ENCODE measurements around the gene CRHBP.
"Not testable (repeated sequence)": the region's sequence is repeated elsewhere in the genome, so short reads cannot be mapped to it uniquely, and the experiment has no call there.

The CRHBP gene, protein sequence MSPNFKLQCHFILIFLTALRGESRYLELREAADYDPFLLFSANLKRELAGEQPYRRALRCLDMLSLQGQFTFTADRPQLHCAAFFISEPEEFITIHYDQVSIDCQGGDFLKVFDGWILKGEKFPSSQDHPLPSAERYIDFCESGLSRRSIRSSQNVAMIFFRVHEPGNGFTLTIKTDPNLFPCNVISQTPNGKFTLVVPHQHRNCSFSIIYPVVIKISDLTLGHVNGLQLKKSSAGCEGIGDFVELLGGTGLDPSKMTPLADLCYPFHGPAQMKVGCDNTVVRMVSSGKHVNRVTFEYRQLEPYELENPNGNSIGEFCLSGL

DNA sequence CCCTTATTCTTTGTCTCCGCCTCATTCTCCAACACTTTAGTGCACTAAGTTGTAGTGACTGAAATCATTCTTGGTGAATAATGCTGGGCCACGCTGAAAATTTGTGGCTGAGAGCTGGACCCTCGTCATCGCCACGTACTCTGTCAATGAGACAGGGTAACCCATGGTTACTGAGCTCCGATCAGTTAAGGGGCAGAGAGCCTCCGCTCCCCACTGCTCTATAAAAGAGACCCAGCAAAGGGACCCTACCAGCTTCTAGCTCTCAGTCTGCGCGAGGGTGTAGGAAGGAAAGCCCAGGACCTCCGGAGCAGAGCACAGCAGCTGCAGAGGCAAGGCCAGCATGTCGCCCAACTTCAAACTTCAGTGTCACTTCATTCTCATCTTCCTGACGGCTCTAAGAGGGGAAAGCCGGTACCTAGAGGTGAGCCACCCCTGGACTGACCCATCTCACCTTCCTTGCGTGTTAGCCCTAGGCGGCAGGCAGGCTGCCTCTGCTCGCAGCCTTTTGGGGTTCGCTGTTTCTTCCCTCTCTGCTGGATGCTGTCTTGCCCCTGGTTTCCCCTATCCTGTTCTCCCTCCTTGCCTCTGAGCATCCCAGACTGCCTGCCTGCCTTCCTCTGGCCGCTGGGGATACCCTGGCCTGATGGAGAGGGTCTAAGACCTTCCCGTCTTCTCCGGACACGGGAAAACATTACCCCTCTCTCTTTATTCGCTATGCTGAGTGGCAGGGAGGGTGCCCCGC lies at the start of gene CRHBP:
Gene CRHBP, plus strand, starts transcription at position 251 of the 742 bp plus-strand sequence. Its CDS starts 90 bp downstream, at position 341.
- no peak for DNase-seq

DNA sequence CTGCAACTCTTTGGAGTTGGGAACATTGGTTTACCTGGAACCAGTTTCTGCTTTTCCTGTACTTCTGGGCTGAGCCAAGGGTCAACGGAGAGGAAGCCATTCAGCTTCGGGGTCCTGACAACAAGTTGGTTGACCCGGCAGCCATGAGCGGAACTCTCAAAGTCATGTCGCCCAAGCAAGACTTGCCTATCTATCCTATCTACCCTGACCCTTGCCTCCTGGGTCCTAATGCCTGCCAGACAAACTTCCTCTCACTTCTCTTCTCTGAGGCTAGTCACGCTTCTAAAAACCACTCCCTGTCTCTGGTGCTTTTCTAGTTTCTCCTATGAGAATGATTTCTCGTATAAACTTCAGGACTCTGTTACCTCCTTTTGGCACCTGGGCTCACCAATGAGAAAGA lies 44.7 kb upstream of the CRHBP start:
- DNase-seq: no peak

DNA sequence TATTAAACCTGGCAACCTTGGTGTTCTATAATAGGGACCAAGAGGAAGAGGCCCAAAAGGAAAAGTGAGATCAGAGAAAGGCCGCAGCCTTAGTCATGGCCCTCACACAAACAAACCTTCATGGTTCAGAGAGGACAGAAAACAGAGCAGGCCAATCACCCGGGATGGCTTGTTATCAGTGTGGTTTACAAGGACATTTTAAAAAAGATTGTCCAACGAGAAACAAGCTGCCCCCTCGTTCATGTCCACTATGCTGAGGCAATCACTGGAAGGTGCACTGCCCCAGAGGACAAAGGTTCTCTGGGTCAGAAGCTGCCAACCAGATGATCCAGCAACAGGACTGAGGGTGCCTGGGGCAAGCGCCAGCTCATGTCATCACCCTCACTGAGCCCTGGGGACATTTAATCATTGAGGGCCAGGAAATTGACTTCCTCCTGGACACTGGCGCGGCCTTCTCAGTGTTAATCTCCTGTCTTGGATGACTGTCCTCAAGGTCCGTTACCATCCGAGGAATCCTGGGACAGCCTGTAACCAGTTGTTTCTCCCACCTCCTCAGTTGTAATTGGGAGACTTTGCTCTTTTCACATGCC lies 42.4 kb upstream of the CRHBP start:
- not testable (repeated sequence) for DNase-seq

DNA sequence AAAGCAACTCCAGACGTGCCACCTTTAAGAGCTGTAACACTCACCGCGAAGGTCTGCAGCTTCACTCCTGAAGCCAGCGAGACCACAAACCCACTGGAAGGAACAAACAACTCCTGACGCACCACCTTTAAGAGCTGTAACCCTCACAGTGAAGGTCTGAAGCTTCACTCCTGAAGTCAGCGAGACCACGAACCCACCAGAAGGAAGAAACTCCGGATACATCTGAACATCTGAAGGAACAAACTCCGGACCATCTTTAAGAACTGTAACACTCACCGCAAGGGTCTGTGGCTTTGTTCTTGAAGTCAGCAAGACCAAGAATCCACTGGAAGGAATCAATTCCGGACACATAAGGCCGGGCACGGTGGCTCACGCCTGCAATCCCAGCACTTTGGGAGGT lies 38.2 kb upstream of the CRHBP start:
- DNase-seq: not testable (repeated sequence)

DNA sequence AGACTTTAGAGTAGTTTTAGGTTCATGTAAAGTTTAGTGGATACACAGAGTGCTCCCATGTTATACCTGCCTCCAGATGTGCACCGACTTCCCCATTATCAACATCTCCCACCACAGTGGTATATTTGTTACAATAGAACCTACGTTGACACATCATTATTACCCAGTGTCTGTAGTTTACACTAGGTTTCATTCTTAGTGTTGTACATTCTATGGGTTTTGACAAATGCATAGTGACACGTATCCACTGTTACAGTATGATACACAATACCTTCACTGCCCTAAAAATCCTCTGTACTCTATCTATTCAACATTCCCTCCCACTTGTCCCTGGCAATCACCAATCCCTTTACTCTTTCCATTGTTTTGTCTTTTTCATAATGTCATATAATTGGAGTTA lies 34.3 kb upstream of the CRHBP start:
- DNase-seq: no peak

DNA sequence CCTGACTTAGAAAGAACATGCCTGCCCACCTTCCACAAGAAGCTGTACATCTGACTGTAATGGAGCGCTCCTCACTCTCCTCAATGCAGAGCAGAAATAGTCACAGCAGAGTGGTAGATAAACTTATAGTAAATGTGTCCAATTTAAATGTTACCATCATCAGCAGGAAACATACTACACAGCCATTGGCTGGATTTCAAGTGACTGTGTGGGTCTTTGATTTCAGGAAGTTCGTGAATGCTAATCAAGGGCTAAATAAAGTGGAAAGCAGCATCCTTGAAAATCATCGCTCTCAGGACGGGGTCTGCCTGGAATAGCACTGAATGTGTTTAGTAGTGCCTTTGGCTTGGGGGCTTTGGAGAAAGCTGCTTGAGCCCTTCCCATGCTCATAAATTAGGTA lies 32.4 kb upstream of the CRHBP start:
- DNase-seq: no peak

DNA sequence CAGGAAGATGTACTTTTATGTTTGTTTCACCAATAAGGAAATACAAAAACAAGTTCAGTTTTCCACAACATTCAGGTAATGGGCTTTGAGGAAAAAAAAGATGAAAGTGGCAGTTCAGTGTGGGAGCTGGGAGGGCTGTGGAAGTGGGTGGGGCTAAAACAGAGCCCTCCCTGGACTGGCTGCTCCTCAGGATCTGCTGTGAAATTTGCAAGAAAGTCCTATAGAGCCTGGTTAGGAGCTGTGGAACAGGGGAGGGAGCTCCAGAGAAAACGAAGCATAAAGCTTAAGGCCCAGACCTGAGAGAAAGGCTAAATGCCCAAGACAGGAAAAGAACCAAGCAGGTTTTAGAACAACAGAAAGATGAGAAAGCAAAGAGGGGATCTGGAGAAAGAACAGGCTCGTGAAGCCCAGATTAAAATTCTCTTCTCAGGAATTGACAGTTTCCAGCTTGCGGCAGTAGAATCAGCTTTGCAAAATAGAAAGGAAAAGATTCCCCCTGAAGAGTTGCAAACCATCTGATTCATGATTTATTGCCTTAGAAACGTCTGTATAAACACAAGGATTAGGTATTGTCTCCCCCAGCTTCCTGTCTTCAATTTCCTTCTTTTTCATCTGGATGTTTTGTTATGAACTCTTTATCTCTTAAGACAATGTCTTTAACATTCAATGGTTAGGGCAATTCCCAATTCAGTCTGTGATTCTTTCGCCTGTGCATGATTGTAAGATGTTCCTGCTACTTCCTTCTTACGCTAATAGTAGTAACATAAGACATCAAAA lies 26.3 kb upstream of the CRHBP start:
- DNase-seq: no peak

DNA sequence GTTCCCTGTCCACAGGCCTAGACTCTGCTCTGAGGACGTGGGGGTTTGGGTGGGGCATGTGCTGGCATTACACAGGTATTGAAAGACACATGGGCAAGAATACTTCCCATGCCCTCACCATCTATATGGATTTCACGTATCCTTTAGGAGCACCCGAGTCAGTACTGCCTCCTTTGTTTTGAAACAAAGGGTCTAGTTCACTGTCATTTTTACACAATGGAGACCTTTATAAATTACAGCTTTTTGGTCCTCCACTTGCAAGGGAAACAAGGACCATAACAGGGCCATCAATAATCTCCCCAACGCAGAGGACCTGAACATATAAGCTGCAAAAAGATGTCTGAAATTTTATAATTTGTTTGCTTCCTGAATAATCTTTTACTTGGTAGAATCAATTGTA lies 24.9 kb upstream of the CRHBP start:
- DNase-seq: no peak

DNA sequence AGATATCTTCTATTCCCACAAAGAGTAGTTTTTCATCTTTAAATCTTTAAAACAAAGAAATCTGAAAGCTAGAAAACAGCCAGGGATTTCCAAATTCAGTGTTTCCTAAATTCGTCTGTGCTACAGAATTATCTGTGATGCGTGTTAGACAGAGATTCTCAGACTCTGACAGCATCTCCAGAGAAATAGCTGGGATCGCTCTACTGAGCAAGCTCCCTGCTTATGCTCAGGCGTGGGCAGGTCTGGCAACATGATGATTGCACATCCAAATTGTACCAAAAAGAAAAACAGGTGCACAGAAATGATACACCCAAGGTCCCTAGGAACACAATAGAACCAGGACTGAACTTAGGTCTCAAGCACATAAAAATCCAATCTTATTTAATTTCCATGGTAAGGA lies 22.8 kb upstream of the CRHBP start:
- no peak for DNase-seq

DNA sequence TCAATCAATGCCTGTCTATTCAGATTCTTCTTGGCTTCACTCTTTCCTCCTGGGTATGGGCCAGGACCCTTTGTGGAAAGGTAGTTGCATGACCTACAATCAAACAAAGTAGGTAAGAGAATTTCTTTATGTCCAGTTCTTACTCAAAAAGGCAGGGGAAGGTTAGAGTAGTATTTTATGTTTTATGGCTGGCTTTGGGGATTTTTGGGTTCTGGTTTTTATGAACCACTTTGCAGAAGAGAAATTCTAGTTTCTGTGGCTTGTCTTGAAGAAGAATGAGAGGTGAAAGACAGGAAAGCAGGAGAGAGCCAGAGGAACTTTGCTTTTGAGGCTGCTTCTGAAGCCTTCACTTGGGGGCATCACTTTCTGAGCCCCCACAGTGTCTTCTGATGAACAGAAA lies 14.7 kb upstream of the CRHBP start:
- DNase-seq: no peak

DNA sequence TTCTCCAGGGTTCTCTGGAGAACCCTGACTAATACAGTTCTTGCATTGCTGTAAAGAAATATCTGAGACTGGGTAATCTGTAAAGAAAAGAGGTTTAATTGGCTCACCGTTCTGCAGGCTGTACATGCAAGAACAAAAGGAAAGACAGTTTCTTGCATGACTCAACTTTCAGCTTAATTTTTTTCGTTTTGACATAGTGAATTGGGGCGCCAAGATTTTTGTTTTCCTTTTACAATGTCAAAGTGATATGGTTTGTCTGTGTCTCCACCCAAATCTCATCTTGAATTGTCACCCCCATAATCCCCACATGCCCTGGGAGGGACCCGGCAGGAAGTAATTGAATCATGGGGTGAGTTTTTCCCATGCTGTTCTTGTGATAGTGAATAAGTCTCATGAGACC lies 11.8 kb upstream of the CRHBP start:
- DNase-seq: no peak

DNA sequence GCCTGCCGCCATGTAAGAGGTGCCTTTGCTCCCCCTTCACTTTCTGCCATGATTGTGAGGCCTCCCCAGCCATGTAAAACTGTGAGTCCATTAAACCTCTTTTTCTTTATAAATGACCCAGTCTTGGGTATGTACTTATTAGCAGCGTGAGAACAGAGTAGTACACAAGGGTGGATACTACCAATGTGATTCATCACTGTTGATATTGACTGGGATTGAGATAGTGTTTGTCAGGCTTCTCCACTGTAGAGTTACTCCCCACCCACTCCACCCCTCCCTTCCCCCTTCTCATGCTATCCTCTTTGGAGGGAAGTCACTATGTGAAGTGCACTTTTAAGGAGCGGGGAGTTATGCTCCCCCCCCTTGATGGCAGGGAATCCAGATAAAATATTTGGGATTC lies 11.4 kb upstream of the CRHBP start:
- no peak for DNase-seq

DNA sequence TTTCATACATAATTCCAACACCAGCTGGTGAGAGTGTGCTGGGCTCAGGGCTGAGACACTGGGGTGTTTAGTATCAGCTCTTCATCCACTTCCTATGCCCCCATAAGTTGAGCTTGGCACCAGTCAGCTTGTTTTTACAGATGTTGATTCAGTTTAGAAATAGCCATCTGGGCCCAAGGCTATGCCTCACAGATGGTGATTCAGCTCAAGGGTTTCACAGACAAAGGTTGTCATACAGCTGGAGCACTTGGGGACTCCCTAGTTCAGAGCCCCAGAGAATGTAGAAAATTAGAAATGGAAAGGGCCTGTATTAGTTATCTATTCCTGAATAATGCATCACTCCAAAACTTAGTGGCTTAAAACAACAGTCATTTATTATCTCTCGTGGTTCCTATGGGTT lies 10.3 kb upstream of the CRHBP start:
- DNase-seq: no peak

DNA sequence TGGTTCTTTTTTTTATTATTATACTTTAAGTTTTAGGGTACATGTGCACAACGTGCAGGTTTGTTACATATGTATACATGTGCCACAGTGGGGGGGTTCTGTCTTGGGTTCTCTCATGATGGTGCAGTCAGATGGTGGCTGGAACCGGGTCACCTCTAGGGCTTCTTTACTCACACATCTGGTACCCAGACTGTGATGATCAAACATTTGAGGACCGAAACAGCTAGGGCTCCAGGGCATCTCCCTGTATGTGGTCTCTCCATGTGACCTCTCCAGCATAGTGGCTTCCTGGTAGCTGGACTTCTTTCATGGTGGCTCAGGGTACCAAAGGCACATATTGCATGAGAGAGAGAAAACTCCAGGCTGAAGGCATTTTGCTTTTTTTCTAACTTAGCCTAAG lies 9.8 kb upstream of the CRHBP start:
- no peak for DNase-seq

DNA sequence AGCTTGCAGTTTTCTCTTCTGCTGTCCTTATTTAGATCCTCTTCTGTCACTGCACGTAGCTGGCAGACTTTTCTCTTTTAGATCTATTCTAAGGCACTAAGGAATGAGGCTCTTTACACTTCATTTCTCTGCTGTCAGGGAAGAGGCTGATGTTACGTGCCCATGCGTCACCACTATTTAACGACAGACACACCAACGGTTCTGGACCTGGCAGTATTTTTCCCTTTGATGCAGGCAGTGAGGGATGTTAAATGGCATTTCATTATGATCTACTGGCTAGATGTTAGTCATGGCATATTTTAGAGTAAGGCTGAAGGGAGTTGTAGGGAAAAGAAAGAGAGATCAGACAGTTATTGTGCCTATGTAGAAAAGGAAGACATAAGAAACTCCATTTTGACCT lies 8.2 kb upstream of the CRHBP start:
- no peak for DNase-seq

DNA sequence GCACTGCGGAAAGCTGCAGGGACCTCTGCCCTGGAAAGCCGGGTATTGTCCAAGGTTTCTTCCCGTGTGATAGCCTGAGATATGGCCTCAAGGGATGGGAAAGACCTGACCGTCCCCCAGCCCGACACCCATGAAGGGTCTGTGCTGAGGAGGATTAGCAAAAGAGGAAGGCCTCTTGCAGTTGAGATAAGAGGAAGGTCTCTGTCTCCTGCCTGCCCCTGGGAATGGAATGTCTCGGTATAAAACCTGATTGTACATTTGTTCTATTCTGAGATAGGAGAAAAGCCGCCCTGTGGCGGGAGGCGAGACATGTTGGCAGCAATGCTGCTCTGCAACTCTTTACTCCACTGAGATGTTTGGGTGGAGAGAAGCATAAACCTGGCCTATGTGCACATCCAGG lies 7.6 kb upstream of the CRHBP start:
- DNase-seq: not testable (repeated sequence)

DNA sequence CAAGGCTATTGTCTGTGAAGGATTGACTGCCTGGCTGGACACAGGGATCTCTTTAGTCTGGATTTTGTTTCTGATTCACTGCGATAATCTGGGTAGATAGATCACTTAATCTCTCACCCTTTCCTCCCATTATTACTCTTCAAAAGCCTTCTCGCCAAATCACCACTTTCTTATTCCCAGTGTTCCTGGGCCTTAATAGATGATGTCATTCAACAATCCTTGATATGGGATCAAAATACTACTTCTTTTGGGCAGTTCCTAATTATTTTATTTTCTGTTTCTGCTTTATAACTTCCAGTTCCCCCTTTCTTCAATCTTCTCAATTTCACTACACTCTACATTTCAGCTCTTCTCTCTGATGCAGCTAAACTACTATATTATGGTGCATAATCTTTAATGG lies 6.8 kb upstream of the CRHBP start:
- no peak for DNase-seq

DNA sequence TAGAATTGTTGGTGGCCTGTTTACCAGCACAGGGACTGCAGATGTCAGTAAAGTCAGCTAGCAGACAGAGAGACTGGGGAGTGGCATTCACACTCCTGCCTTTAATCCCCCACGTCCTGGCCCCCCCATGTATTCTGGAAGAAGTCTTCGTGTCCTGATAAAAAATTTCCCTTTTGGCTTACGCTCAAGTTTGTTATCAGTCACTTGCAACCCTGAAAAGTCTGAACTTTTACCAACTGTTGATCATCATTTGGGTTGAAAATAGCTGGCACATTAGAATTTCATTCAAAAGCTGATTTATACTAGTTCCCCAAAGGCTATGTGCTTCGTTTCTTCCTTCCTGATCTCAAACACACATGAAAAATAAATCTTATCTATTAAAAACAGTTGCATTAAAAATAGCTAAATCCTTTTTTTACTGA lies 5.8 kb upstream of the CRHBP start:
- DNase-seq: no peak

DNA sequence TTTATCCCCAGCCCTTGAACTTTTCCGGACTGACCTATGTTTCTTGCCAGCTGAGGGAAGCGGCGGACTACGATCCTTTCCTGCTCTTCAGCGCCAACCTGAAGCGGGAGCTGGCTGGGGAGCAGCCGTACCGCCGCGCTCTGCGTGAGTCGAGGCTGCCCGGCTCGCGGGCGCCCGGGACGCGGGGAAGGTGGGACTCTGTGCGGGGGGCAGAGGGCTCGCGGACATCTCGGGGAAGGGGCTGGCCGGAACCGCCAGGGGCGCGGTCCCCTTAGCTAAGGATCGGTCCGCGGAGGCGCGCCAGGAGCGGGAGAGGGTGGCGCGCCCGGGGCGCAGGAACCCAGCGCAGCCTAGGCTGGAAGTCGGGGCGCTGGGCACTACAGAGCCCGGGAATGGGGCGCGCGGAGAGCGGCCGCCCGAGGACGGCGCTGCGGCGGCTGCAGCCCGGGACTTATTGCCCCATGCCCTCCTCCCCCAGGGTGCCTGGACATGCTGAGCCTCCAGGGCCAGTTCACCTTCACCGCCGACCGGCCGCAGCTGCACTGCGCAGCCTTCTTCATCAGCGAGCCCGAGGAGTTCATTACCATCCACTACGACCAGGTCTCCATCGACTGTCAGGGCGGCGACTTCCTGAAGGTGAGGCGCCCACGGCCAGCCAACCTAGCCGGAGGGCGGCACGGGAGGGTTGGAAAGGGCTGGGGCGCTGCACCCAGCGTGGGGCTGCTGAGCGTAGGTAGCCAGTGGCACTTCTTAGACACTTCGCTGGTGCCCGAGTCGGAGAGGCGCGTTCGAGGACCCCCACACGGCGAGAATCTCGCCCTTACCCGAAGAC lies 922 bp downstream of the CRHBP start:
- DNase-seq: no peak

DNA sequence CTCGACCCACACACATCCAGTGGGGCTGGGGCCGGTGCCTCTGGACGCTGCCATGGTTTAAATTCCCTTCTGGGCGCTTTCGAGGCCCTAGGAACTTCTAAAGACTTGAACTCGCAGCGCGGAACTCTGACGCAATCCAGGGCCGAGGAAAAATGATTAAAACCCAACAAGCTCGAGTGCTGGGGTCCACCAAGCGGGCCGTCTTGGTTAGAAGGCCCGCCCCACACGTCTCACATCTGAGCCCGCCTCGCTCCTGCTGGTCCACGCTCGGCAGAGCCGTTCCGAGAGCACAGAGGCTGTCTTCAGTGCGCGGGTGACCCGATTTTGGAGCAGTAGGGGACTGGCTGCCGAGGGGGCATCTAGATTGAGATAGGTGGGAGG lies 1.5 kb downstream of the CRHBP start:
- no peak for DNase-seq

DNA sequence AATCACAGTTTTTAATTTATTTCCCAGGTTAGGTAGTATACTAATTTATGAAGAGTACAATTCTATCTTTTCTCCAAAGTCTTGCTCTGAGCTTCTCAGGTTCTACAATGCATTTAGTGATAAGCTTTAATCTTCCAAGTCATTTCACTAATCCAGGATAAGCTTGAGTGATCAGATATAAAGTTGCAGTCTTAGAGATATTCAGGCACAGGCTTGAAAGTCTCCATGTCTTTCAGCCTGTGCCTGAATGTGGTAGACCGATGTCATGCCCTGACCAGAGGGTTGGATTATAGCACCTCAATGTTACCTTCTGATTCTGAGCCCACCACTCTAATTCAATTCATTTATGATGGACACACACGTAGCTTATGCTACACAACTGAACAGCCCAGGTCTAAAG lies 3.2 kb downstream of the CRHBP start:
- no peak for DNase-seq

DNA sequence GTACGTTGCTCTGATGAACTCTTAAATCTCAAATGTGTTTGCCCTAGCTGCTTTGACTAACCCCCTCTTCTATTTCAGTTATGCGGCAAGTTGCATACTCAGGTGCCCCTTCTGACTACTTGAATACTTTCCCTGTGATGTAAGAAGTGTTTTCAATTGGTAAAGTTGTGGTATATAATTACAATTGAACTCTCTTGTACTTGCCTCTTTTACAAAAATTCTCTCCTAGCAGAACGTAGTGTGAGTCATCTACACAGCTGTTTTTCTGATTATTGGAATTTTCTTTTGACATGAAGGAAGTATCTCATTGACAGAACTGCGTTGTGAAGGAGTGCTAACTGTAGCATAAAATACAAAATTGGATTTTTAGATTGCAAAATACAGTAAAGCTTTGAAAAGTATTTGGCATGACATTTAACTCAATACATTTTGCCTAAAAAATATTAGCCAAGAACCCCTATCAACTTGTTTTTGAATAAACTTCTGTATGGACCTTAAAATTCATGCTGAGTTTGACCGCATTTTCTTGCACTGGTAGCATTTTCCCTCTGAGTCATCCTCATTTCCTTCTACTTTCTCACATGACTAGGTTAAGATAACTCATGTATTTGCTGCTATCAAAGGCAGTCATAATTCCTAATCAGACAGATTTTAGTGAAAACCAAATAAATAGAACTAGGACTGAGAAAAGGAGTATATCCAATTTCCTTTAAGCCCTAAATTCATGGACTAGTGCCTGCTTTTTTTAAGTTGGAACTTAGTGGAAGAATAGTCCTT lies 6.3 kb downstream of the CRHBP start:
- DNase-seq: no peak

Data from NCI-H2029 (cell line).